Astrocyte of the spinal cord (primary cell): Measurements from ENCODE around the gene AP1B1.
A peak's percentile ranks its signal among the peaks of the same experiment; 100 is the strongest.

ENCODE experiments used
- DNase-seq: peaks from one replicate; pipeline ENCODE4 v3.0.0; 2011; ENCODE audit warnings: low read depth, low spot score
- H3K4me3 ChIP-seq: 2 replicates; pipeline ENCODE4 v1.5.1; 2011; ENCODE audit warnings: low read depth, mild to moderate bottlenecking, low read length, moderate library complexity
- CTCF ChIP-seq: IDR thresholded peaks from 2 replicates; pipeline ENCODE4 v1.5.1; 2012; ENCODE audit warnings: low read depth, mild to moderate bottlenecking, low read length, inconsistent platforms
- in situ Hi-C: cut with HindIII; loops from 2 replicates; pipeline ENCODE4 v1.10.0; 2017; ENCODE audit warnings: low sequenced_read_pairs

Gene AP1B1

GRCh38 chr22:29306835-29307595, 81.4 kb downstream of the AP1B1 start:
- DNase-seq: peak; percentile 83
- TF ChIP-seq CTCF: no peak
- peak overlapping the region; percentile 62 for H3K4me3 ChIP-seq
- in situ Hi-C loops: no loop called here

GRCh38 chr22:29306175-29306834, 82.1 kb downstream of the AP1B1 start, which contains the start of gene GAS2L1:
GAS2L1 (plus strand) TSS chr22:29306650; CDS start chr22:29308106, 1,456 bp downstream.
- in situ Hi-C loops: no loop called here
- DNase-seq: peak; percentile 87
- TF ChIP-seq CTCF: peak; percentile 59
- peak within 1 kb of the TSS; percentile 62 for H3K4me3 ChIP-seq

GRCh38 chr22:29305836-29306174, 82.6 kb downstream of the AP1B1 start:
- TF ChIP-seq CTCF: no peak
- DNase-seq: no peak
- H3K4me3 ChIP-seq: no peak overlapping the region
- in situ Hi-C loops: no loop called here

- in situ Hi-C loops: no loop called here
- no peak overlapping the region for H3K4me3 ChIP-seq
- DNase-seq: no peak
- TF ChIP-seq CTCF: no peak
Measured at GRCh38 chr22:29302681-29303465, 85.5 kb downstream of the AP1B1 start.

GRCh38 chr22:29302402-29302680, 86.0 kb downstream of the AP1B1 start:
- no peak overlapping the region for H3K4me3 ChIP-seq
- in situ Hi-C loops: no loop called here
- no peak for DNase-seq
- no peak for TF ChIP-seq CTCF

- no peak for TF ChIP-seq CTCF
- in situ Hi-C loops: no loop called here
- no peak overlapping the region for H3K4me3 ChIP-seq
- no peak for DNase-seq
Measured at GRCh38 chr22:29301716-29302401, 86.5 kb downstream of the AP1B1 start.
